Naive thymus-derived CD4-positive, alpha-beta T cell (primary cell): ENCODE measurements around the gene SMNDC1. TPM values are rescaled to one million over a fixed set of nuclear protein-coding genes. Genes with fewer than 3 reads are reported as not detected.

Source experiments
- ATAC-seq: fragments of 150-1000 bp; cut with Tn5 transposase; 2 replicates; pipeline ENCODE4 v1.10.0; 2021; ENCODE audit warnings: mild to moderate bottlenecking, moderate library complexity
- CTCF ChIA-PET: fragments of 350-600 bp; sonication (Branson Sonifier 250); formaldehyde crosslinking; loops from one replicate; lab custom pipeline; 2021; ENCODE audit warnings: antibody characterized with exemption; lab: Charles Lee
- POLR2A ChIA-PET: fragments of 350-600 bp; sonication (Branson Sonifier 250); formaldehyde crosslinking; loops from one replicate; lab custom pipeline; 2021; ENCODE audit warnings: antibody characterized with exemption, inconsistent platforms; lab: Charles Lee
- DNase-seq, 9 donors: peaks; one replicate each; pipeline versions ENCODE4 v3.0.0 to v3.0.0-alpha.2; 2020 to 2022; ENCODE audit warnings: mixed read lengths in 1 of 9
- H3K27ac ChIP-seq: one replicate; pipeline ENCODE4 v1.7.0; 2013; ENCODE audit warnings: mild to moderate bottlenecking, low read depth, low read length, moderate library complexity
- H3K27me3 ChIP-seq, 2 donors: one replicate each; pipeline ENCODE4 v1.7.0; 2013; ENCODE audit warnings: low read length in 2 of 2, mild to moderate bottlenecking in 2 of 2, moderate library complexity in 2 of 2; ENCODE audit not compliant: control insufficient read depth in 2 of 2, insufficient read depth in 2 of 2
- H3K36me3 ChIP-seq, 3 experiments: 1 replicate in 2 of 3; 2 replicates in 1 of 3; pipeline ENCODE4 v1.7.0; 2013; ENCODE audit warnings: low read length in 3 of 3, mild to moderate bottlenecking in 3 of 3, moderate library complexity in 1 of 3; ENCODE audit not compliant: insufficient read depth in 3 of 3, control insufficient read depth in 2 of 3
- H3K4me1 ChIP-seq, 2 donors: one replicate each; pipeline ENCODE4 v1.7.0; 2013; ENCODE audit warnings: low read length in 2 of 2, mild to moderate bottlenecking in 2 of 2, moderate library complexity in 1 of 2; ENCODE audit not compliant: control insufficient read depth in 2 of 2, insufficient read depth in 2 of 2
- H3K4me3 ChIP-seq: 2 replicates; pipeline ENCODE4 v1.7.0; 2013; ENCODE audit warnings: mild to moderate bottlenecking, low read length
- H3K9me3 ChIP-seq, 3 experiments: 1 replicate in 2 of 3; 2 replicates in 1 of 3; pipeline ENCODE4 v1.7.0; 2013; ENCODE audit warnings: low read length in 3 of 3; ENCODE audit not compliant: control insufficient read depth in 2 of 3
- H3K27ac Mint-ChIP-seq, 9 donors: one replicate each; pipeline ENCODE4 v1.8.0; 2020 to 2022; ENCODE audit warnings: mixed read lengths in 9 of 9, mild to moderate bottlenecking in 8 of 9, moderate library complexity in 5 of 9, inconsistent platforms in 2 of 9
- H3K27me3 Mint-ChIP-seq, 5 donors: one replicate each; pipeline ENCODE4 v1.8.0; 2021 to 2022; ENCODE audit warnings: mixed read lengths in 5 of 5, mild to moderate bottlenecking in 1 of 5
- H3K36me3 Mint-ChIP-seq, 5 donors: one replicate each; pipeline ENCODE4 v1.8.0; 2020 to 2022; ENCODE audit warnings: mixed read lengths in 5 of 5, mild to moderate bottlenecking in 3 of 5, inconsistent platforms in 1 of 5
- H3K4me1 Mint-ChIP-seq, 7 donors: one replicate each; pipeline ENCODE4 v1.8.0; 2020 to 2022; ENCODE audit warnings: mixed read lengths in 7 of 7, mild to moderate bottlenecking in 3 of 7, inconsistent platforms in 1 of 7
- H3K4me3 Mint-ChIP-seq, 10 donors: one replicate each; pipeline ENCODE4 v1.8.0; 2020 to 2022; ENCODE audit warnings: mild to moderate bottlenecking in 10 of 10, mixed read lengths in 10 of 10, moderate library complexity in 6 of 10, inconsistent platforms in 2 of 10
- H3K9me3 Mint-ChIP-seq, 11 donors: one replicate each; pipeline ENCODE4 v1.8.0; 2020 to 2022; ENCODE audit warnings: mixed read lengths in 11 of 11, mild to moderate bottlenecking in 4 of 11, inconsistent platforms in 1 of 11, moderate library complexity in 1 of 11
- intact Hi-C, 2 donors: fragments of 100-400 bp; cut with micrococcal nuclease; formaldehyde crosslinking; loops; one replicate each; pipeline ENCODE4 v1.15.1; 2023
- polyA plus RNA-seq, 2 donors: library from polyadenylated mRNA; unstranded; fragments of 300-500 nt; fragmentation: Illumina TruSeq; gene quantifications; one replicate each; pipeline ENCODE4 v1.2.3, GENCODE V29; 2021
- total RNA-seq, 6 experiments: library from RNA in 5 of 6; stranded (reverse) in 5 of 6; gene quantifications; 1 replicate in 5 of 6; 2 replicates in 1 of 6; pipeline ENCODE4 v1.2.3 and lab custom pipeline; 2021 to 2026

SMNDC1 gene
- total and polyA plus RNA-seq, 7 experiments from 2014 or later: 16.1 to 43.1 (median 36.5) TPM

DNA sequence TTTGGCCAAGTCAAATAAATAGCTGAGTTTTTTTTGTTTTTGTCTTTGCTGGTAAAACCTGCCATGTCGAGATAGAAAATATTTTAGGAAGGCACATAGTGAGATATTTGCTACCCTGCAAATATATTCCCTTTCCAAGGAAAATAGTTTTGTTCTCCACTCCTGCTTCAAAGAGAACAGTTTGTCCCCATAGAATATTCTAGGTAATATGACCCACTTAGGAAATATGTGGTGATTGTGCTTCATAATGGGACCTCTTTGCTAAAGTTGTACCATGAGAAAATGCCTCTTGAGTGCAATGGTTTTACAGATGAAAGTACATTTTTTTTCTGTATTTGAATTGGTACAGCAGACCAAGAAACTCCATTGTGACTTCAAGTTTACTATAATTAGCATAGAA is 41.6 kb downstream of the SMNDC1 start:
- intact Hi-C loops: loop anchor here in 1 of 2 donors (1.0 to 2.0 kb wide), 2 partner anchors 10 to 16 kb away; no protein-coding TSS in a partner anchor
- CTCF ChIA-PET: no interaction called here
- POLR2A ChIA-PET: interaction anchor here (0.7 kb wide), 1 partner anchor 29 kb away, joined by 3 read pairs; no protein-coding TSS in a partner anchor
- Histone ChIP-seq H3K4me1 (no peaks in the 10 kb centered on the region), H3K27ac (no peak overlapping the region), H3K36me3 (no peaks in the 10 kb centered on the region), H3K9me3 (no peaks in the 10 kb centered on the region), H3K27me3 (no peaks in the 10 kb centered on the region), H3K4me3 (no peak overlapping the region)
- H3K4me3 Mint-ChIP-seq: no peak overlapping the region
- H3K27me3 Mint-ChIP-seq: peaks cover 0 to 60% (median 0%) of the 10 kb centered on the region in 5 donors
- H3K36me3 Mint-ChIP-seq: peaks cover 0 to 14% (median 0%) of the 10 kb centered on the region in 5 donors
- no peak for ATAC-seq
- peaks cover 0 to 37% (median 17%) of the 10 kb centered on the region in 7 donors for H3K4me1 Mint-ChIP-seq
- no peak overlapping the region for H3K27ac Mint-ChIP-seq
- no peaks in the 10 kb centered on the region for H3K9me3 Mint-ChIP-seq
- no peak for DNase-seq

DNA sequence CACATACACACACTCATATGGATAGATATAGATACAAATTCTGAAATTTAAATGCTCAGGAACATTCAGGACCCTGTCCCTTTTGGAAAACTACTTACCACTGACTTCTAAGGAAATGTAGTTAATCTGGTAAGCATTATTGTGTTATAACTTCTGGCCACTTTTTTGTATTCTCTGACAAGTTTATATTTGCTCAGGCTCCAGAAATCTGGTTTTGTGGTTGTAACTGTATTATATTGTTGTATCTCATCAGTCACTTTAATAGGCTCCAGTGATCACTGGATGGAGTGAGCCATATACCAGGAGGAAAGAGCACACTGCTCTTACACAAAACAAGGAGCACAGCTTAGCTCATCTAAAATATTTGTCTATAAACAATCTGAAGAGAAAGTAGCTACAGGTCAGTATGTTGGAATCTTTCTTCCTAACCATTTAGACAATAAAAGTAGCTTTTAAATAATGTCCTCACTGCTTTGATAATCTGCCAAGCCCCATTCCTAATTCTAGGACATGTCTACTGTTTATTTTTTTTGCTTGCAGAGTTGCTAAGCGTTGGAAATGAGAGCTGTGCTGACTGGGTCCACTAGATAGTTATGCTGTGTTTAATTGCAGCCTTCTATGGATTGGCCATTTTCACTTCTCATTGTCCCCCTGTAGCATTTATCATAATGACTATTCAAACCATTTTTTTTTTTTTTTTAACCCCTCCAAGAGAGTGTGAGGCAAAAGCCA is 43.8 kb downstream of the SMNDC1 start:
- CTCF ChIA-PET: interaction anchor here (0.8 kb wide), 1 partner anchor 65 kb away, joined by 5 read pairs; no protein-coding TSS in a partner anchor
- Mint-ChIP-seq H3K9me3 (peaks cover 0 to 2% (median 0%) of the 10 kb centered on the region in 11 donors), H3K36me3 (peaks cover 0 to 22% (median 7%) of the 10 kb centered on the region in 5 donors), H3K27ac (no peak overlapping the region), H3K4me3 (no peak overlapping the region), H3K4me1 (peaks cover 0 to 28% (median 12%) of the 10 kb centered on the region in 7 donors), H3K27me3 (peaks cover 0 to 54% (median 0%) of the 10 kb centered on the region in 5 donors)
- Histone ChIP-seq H3K36me3 (no peaks in the 10 kb centered on the region), H3K9me3 (no peaks in the 10 kb centered on the region), H3K4me3 (no peak overlapping the region), H3K27me3 (no peaks in the 10 kb centered on the region), H3K27ac (no peak overlapping the region), H3K4me1 (no peaks in the 10 kb centered on the region)
- DNase-seq (no peak), ATAC-seq (no peak)
- intact Hi-C loops: no loop called here
- POLR2A ChIA-PET: interaction anchor here (0.6 to 1.2 kb wide), 3 partner anchors 21 to 123 kb away, joined by 3 to 4 read pairs (median 3); no protein-coding TSS in a partner anchor

DNA sequence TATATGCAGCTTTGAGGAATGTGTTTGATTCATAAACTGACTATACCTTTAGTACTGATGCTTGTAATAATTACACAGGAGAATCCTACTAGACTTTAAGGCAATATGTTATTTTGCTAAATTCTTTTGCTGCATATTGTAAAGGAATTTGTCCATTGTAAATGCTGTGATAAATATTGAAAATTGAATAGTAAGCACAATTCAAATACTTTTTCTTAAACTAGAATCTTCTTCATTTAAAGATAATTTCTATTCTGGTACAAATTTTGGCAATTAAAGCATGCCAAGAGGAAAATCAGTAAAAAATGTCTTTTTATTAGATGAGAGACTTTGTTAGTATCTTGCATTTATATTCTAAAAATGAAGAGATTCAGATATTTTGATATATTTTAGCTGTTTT is 45.4 kb downstream of the SMNDC1 start:
- H3K4me3 ChIP-seq: no peak overlapping the region
- Mint-ChIP-seq H3K4me1 (peaks cover 5 to 26% (median 14%) of the 10 kb centered on the region in 7 donors), H3K9me3 (peaks cover 0 to 11% (median 3%) of the 10 kb centered on the region in 11 donors), H3K4me3 (no peak overlapping the region), H3K27me3 (peaks cover 0 to 59% (median 0%) of the 10 kb centered on the region in 5 donors), H3K27ac (no peak overlapping the region), H3K36me3 (peaks cover 0 to 38% (median 23%) of the 10 kb centered on the region in 5 donors)
- intact Hi-C loops: no loop called here
- no peaks in the 10 kb centered on the region for H3K36me3 ChIP-seq
- ATAC-seq (no peak), DNase-seq (no peak)
- CTCF ChIA-PET: no interaction called here
- POLR2A ChIA-PET: no interaction called here
- no peaks in the 10 kb centered on the region for H3K4me1 ChIP-seq
- H3K9me3 ChIP-seq: no peaks in the 10 kb centered on the region
- H3K27ac ChIP-seq: no peak overlapping the region
- H3K27me3 ChIP-seq: no peaks in the 10 kb centered on the region

DNA sequence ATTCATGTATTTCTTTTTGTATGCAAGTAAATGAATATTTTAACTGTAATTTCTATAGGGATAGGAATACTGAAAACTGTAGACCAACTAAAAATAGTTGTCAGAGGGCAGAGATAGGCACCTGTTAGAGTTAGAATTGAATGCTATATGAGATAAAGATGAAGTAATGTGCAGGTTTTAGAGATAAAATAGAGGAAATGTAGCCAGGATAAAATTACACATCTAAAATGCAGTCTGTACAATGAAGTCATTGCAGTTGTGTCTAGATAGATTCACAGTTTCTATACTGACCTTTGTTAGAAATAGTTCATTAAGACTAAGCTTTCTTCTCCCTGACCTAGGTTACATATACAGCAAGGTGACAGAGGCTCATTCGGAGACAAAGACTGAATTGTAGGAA is 46.2 kb downstream of the SMNDC1 start:
- POLR2A ChIA-PET: no interaction called here
- H3K27me3 Mint-ChIP-seq: peaks cover 0 to 60% (median 0%) of the 10 kb centered on the region in 5 donors

DNA sequence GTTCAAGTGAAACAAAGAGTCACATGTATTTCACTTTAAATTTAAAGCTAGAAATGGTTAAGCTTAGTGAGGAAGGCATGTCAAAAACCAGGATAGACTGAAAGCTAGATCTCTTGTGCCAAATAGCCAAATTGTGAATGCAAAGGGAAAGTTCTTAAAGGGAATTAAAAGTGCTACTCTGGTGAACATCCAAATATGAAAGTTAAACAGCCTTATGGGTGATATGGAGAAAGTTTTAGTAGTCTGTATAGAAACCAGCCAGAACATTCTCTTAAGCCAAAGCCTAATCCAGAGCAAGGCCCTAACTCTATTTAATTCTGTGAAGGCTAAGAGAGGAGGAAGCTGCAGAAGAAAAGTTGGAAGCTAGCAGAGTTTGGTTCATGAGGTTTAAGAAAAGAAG is 50.3 kb downstream of the SMNDC1 start:
- peak overlapping the region in 5 of 10 donors; percentile 29 to 70 (median 36) for H3K4me3 Mint-ChIP-seq
- intact Hi-C loops: no loop called here
- Histone ChIP-seq H3K36me3 (no peaks in the 10 kb centered on the region), H3K27ac (no peak overlapping the region), H3K4me1 (peaks cover 0 to 6% of the 10 kb centered on the region in 2 donors), H3K27me3 (no peaks in the 10 kb centered on the region), H3K4me3 (no peak overlapping the region), H3K9me3 (no peaks in the 10 kb centered on the region)
- no peak for ATAC-seq
- ChIA-PET POLR2A (interaction anchor here (0.5 to 1.5 kb wide), 4 partner anchors 15 to 48 kb away, joined by 3 read pairs; no protein-coding TSS in a partner anchor), CTCF (interaction anchor here (0.6 kb wide), 1 partner anchor 23 kb away, joined by 3 read pairs; no protein-coding TSS in a partner anchor)
- peaks cover 0 to 11% (median 3%) of the 10 kb centered on the region in 11 donors for H3K9me3 Mint-ChIP-seq
- peaks cover 0 to 41% (median 0%) of the 10 kb centered on the region in 5 donors for H3K27me3 Mint-ChIP-seq
- peaks cover 0 to 34% (median 31%) of the 10 kb centered on the region in 5 donors for H3K36me3 Mint-ChIP-seq
- peak overlapping the region in 2 of 9 donors; percentile 15 to 26 for H3K27ac Mint-ChIP-seq
- no peak for DNase-seq
- H3K4me1 Mint-ChIP-seq: peaks cover 16 to 42% (median 28%) of the 10 kb centered on the region in 7 donors

More for the DNA sequence above, 46.2 kb downstream of the SMNDC1 start:
- peaks cover 0 to 40% (median 28%) of the 10 kb centered on the region in 5 donors for H3K36me3 Mint-ChIP-seq
- H3K4me3 ChIP-seq: no peak overlapping the region
- H3K4me1 Mint-ChIP-seq: peaks cover 7 to 33% (median 14%) of the 10 kb centered on the region in 7 donors
- H3K9me3 ChIP-seq: no peaks in the 10 kb centered on the region
- no peak for DNase-seq
- H3K27me3 ChIP-seq: no peaks in the 10 kb centered on the region
- no peak overlapping the region for H3K27ac ChIP-seq
- no peaks in the 10 kb centered on the region for H3K36me3 ChIP-seq
- H3K4me1 ChIP-seq: no peaks in the 10 kb centered on the region
- H3K27ac Mint-ChIP-seq: peak overlapping the region in 2 of 9 donors; percentile 9 to 13
- no peak for ATAC-seq
- intact Hi-C loops: no loop called here
- no peak overlapping the region for H3K4me3 Mint-ChIP-seq
- CTCF ChIA-PET: interaction anchor here (0.7 kb wide), 1 partner anchor 35 kb away, joined by 3 read pairs; no protein-coding TSS in a partner anchor
- H3K9me3 Mint-ChIP-seq: peaks cover 0 to 11% (median 3%) of the 10 kb centered on the region in 11 donors

DNA sequence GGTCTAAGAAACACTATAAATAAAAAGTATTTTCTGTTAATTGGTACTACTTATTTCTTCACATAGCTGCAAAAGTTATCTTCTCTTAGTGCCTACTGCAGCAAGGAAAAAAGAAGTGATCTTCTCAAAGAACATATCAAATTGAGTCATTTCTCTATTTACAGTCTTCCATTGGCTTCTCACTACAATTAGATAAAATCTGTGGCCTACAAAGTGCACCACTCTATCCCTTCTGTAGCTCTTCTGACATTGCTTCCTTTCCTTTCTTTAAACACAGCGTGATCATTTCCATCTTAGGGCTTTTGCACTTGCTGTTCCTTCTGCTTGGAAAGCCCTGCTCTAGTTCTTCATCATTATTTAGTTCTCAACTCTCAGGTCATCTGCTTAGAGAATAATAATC is 52.6 kb downstream of the SMNDC1 start:
- H3K4me1 ChIP-seq: peaks cover 0 to 6% of the 10 kb centered on the region in 2 donors
- no peak overlapping the region for H3K4me3 ChIP-seq
- CTCF ChIA-PET: no interaction called here
- no peak overlapping the region for H3K27ac ChIP-seq
- H3K27ac Mint-ChIP-seq: peak overlapping the region in 1 of 9 donors; percentile 23
- intact Hi-C loops: loop anchor here in 1 of 2 donors (2.0 kb wide), 2 partner anchors 13 to 15 kb away; no protein-coding TSS in a partner anchor
- peaks cover 16 to 42% (median 28%) of the 10 kb centered on the region in 7 donors for H3K4me1 Mint-ChIP-seq
- DNase-seq: no peak
- no peak for ATAC-seq
- H3K36me3 Mint-ChIP-seq: peaks cover 0 to 48% (median 34%) of the 10 kb centered on the region in 5 donors
- no peak overlapping the region for H3K4me3 Mint-ChIP-seq
- no peaks in the 10 kb centered on the region for H3K9me3 ChIP-seq
- H3K9me3 Mint-ChIP-seq: peaks cover 0 to 11% (median 4%) of the 10 kb centered on the region in 11 donors
- H3K27me3 ChIP-seq: no peaks in the 10 kb centered on the region
- H3K27me3 Mint-ChIP-seq: peaks cover 0 to 33% (median 0%) of the 10 kb centered on the region in 5 donors
- no peaks in the 10 kb centered on the region for H3K36me3 ChIP-seq
- POLR2A ChIA-PET: interaction anchor here (0.7 kb wide), 1 partner anchor 43 kb away, joined by 3 read pairs; no protein-coding TSS in a partner anchor
